Stomach (tissue), 4 donors: ENCODE measurements around the gene RRAGC.

Experiments
- EP300 ChIP-seq: sonication (generic); formaldehyde crosslinking; IDR thresholded peaks from one replicate; pipeline ENCODE4 v1.6.1; 2017; ENCODE audit warnings: antibody characterized with exemption
- POLR2A ChIP-seq, 4 donors: fragments of 450-650 bp; IDR thresholded peaks; one replicate each; pipeline ENCODE4 v1.6.1; 2016; ENCODE audit warnings: antibody characterized with exemption in 4 of 4, control low read depth in 2 of 4, mild to moderate bottlenecking in 1 of 4, moderate library complexity in 1 of 4
- POLR2AphosphoS5 ChIP-seq, 3 donors: sonication (generic); formaldehyde crosslinking; IDR thresholded peaks; one replicate each; pipeline ENCODE4 v1.6.1; 2016; ENCODE audit warnings: antibody characterized with exemption in 3 of 3
- TF ChIP-seq, protein P1 (sequence below), 7 experiments: fragments of 450-650 bp in 4 of 7; fragments of 200-600 bp in 3 of 7; sonication (generic) in 3 of 7; IDR thresholded peaks; one replicate each; pipeline ENCODE4 v1.5.1; 2016 to 2019; ENCODE audit warnings: antibody characterized with exemption in 7 of 7, control low read depth in 2 of 7, mild to moderate bottlenecking in 1 of 7

DNA sequence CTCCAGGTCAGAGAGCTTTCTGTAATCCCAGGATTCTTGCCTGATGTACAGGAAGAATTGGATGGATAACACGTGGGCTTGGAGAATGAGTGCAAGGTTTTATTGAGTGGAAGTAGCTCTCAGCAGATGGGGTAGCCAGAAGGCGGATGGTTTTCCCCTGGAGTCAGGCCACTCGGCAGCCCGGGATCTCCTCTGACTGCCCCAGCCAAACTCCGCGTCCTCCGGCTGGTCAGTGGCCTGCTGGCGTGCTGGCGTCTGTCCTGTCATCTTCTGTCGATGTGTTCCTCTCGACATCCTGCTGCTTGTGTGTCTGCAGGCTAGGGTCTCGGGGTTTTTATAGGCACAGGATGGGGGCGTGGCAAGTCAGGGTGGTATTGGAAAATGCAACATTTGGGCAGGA is 49.2 kb upstream of the RRAGC start:
- TF ChIP-seq, protein P1, sequence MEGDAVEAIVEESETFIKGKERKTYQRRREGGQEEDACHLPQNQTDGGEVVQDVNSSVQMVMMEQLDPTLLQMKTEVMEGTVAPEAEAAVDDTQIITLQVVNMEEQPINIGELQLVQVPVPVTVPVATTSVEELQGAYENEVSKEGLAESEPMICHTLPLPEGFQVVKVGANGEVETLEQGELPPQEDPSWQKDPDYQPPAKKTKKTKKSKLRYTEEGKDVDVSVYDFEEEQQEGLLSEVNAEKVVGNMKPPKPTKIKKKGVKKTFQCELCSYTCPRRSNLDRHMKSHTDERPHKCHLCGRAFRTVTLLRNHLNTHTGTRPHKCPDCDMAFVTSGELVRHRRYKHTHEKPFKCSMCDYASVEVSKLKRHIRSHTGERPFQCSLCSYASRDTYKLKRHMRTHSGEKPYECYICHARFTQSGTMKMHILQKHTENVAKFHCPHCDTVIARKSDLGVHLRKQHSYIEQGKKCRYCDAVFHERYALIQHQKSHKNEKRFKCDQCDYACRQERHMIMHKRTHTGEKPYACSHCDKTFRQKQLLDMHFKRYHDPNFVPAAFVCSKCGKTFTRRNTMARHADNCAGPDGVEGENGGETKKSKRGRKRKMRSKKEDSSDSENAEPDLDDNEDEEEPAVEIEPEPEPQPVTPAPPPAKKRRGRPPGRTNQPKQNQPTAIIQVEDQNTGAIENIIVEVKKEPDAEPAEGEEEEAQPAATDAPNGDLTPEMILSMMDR (IDR thresholded peaks at IDR 0.05) = no peak
- TF ChIP-seq POLR2A (IDR thresholded peaks at IDR 0.05) (no peak), POLR2AphosphoS5 (IDR thresholded peaks at IDR 0.05) (no peak), EP300 (no peak)
